ENCODE data around the gene ZRANB3.

ZRANB3 gene

DNA sequence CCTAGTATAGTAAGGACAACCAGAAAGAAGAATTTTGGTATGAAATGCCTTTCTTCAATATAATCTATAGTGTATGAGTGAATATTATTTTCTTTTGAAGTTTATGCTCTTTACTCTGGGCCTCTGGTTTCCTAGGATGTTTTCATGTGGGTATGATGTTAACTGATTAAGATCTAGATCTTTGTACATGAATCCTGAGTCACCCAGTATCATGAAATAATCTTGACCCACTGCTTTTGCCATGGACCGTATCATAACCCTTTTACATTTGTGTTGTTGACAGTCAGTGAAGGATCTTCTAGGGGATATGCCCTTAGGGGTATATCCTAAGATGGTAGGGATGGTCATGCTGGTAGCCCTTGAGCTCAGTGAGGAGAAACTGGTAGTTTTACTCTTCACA, 378.7 kb downstream of the ZRANB3 start:
- H3K36me3 ChIP-seq (replicated peaks; ENCODE audit: insufficient read depth, low read length) = no peaks in the 10 kb centered on the region; the same call in 1 of the 2 replicates

DNA sequence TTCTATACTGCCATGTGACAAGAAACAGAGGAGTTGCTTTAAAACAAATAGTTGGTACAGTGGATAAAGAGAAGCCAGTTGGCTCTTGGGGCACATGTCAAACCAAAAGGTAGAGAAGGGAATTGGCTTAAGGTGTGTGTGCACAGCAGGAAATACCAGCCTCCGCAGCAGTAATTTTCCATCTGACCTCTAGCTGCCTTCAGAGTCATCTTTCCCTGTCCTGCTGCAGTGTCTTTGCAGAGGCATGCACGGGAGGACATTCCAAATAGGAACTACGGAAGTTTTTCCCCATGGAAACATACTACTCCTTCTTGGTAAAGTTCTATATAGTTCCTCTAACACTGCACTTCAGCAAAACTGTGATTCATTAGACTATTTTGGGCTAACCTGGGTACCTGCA, 379.4 kb downstream of the ZRANB3 start:
- Histone ChIP-seq H3K79me2 (ENCODE audit: low read length) (no peaks in the 10 kb centered on the region), H2AFZ (ENCODE audit: low read length) (no peak overlapping the region), H3K27me3 (replicated peaks; ENCODE audit: insufficient read depth, low read length) (no peaks in the 10 kb centered on the region), H3K9me3 (replicated peaks; ENCODE audit: insufficient read depth, low read length) (no peaks in the 10 kb centered on the region), H3K9me2 (replicated peaks; ENCODE audit: insufficient read depth, low read length) (no peaks in the 10 kb centered on the region), H3K4me1 (ENCODE audit: low read length) (peaks cover 13% of the 10 kb centered on the region; the same call in 1 of the 2 replicates), H3K36me3 (replicated peaks; ENCODE audit: insufficient read depth, low read length) (no peaks in the 10 kb centered on the region; the same call in 1 of the 2 replicates), H4K20me1 (ENCODE audit: insufficient read depth, low read length) (no peaks in the 10 kb centered on the region), H3F3A (ENCODE audit: insufficient read depth, low read length) (no peaks in the 10 kb centered on the region), H3K4me2 (ENCODE audit: low read depth, low read length) (no peak overlapping the region), H3K9ac (ENCODE audit: low read length) (no peak overlapping the region), H3K27ac (ENCODE audit: low read length) (no peak overlapping the region), H3K4me3 (ENCODE audit: low read length) (no peak overlapping the region)
- TF ChIP-seq EZH2phosphoT487 (IDR thresholded peaks at IDR 0.05; ENCODE audit: low read length) (no peak), EZH2 (optimal IDR thresholded peaks at IDR 0.05; ENCODE audit: low read depth, low read length) (no peak)
- TF ChIP-seq, protein P1, sequence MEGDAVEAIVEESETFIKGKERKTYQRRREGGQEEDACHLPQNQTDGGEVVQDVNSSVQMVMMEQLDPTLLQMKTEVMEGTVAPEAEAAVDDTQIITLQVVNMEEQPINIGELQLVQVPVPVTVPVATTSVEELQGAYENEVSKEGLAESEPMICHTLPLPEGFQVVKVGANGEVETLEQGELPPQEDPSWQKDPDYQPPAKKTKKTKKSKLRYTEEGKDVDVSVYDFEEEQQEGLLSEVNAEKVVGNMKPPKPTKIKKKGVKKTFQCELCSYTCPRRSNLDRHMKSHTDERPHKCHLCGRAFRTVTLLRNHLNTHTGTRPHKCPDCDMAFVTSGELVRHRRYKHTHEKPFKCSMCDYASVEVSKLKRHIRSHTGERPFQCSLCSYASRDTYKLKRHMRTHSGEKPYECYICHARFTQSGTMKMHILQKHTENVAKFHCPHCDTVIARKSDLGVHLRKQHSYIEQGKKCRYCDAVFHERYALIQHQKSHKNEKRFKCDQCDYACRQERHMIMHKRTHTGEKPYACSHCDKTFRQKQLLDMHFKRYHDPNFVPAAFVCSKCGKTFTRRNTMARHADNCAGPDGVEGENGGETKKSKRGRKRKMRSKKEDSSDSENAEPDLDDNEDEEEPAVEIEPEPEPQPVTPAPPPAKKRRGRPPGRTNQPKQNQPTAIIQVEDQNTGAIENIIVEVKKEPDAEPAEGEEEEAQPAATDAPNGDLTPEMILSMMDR (IDR thresholded peaks at IDR 0.05; ENCODE audit: low read length) = no peak
- no peak for DNase-seq

More for the DNA sequence above, 378.7 kb downstream of the ZRANB3 start:
- Histone ChIP-seq H3K9me2 (replicated peaks; ENCODE audit: insufficient read depth, low read length) (no peaks in the 10 kb centered on the region), H3K9ac (ENCODE audit: low read length) (no peak overlapping the region), H3K79me2 (ENCODE audit: low read length) (no peaks in the 10 kb centered on the region), H3F3A (ENCODE audit: insufficient read depth, low read length) (no peaks in the 10 kb centered on the region), H3K27ac (ENCODE audit: low read length) (no peak overlapping the region), H3K4me2 (ENCODE audit: low read depth, low read length) (no peak overlapping the region), H4K20me1 (ENCODE audit: insufficient read depth, low read length) (no peaks in the 10 kb centered on the region), H3K9me3 (replicated peaks; ENCODE audit: insufficient read depth, low read length) (no peaks in the 10 kb centered on the region), H3K4me1 (ENCODE audit: low read length) (peaks cover 13% of the 10 kb centered on the region; the same call in 1 of the 2 replicates), H3K27me3 (replicated peaks; ENCODE audit: insufficient read depth, low read length) (no peaks in the 10 kb centered on the region), H3K4me3 (ENCODE audit: low read length) (no peak overlapping the region), H2AFZ (ENCODE audit: low read length) (no peak overlapping the region)
- TF ChIP-seq, protein P1 (IDR thresholded peaks at IDR 0.05; ENCODE audit: low read length) = no peak
- TF ChIP-seq EZH2phosphoT487 (IDR thresholded peaks at IDR 0.05; ENCODE audit: low read length) (no peak), EZH2 (optimal IDR thresholded peaks at IDR 0.05; ENCODE audit: low read depth, low read length) (no peak)
- DNase-seq = no peak

DNA sequence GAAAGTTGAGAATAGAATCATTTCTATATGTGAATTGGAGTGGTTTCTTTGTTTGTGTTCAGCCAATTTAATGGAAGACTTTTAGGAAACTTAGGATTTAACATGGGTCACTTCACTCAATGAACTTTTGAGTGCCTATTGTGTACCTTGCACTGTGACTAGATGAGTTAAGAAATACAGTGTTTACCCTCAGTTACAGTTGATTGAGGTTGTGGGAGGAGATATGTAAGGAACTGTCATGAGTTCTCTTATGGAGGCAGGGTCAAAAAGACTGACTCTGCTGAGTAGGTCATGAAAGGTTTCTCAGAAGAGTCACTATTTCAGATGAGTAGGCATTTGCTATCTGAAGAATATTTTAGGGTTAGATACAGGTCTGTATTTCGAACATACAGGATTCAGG, 380.3 kb downstream of the ZRANB3 start:
- Histone ChIP-seq H3K27ac (ENCODE audit: low read length) (no peak overlapping the region), H3K36me3 (replicated peaks; ENCODE audit: insufficient read depth, low read length) (no peaks in the 10 kb centered on the region)

More for the DNA sequence above, 380.3 kb downstream of the ZRANB3 start:
- no peaks in the 10 kb centered on the region for H3K79me2 ChIP-seq (ENCODE audit: low read length)
- DNase-seq = no peak
- no peaks in the 10 kb centered on the region for H4K20me1 ChIP-seq (ENCODE audit: insufficient read depth, low read length)
- no peak overlapping the region for H3K9ac ChIP-seq (ENCODE audit: low read length)
- no peak overlapping the region for H2AFZ ChIP-seq (ENCODE audit: low read length)
- no peaks in the 10 kb centered on the region for H3K27me3 ChIP-seq (replicated peaks; ENCODE audit: insufficient read depth, low read length)
- no peak overlapping the region for H3K4me3 ChIP-seq (ENCODE audit: low read length)
- H3K9me3 ChIP-seq (replicated peaks; ENCODE audit: insufficient read depth, low read length) = no peaks in the 10 kb centered on the region
- no peak overlapping the region for H3K4me2 ChIP-seq (ENCODE audit: low read depth, low read length)
- H3K4me1 ChIP-seq (ENCODE audit: low read length) = peaks cover 13% of the 10 kb centered on the region; the same call in 1 of the 2 replicates
- TF ChIP-seq, protein P1 (IDR thresholded peaks at IDR 0.05; ENCODE audit: low read length) = no peak
- no peak for TF ChIP-seq EZH2 (optimal IDR thresholded peaks at IDR 0.05; ENCODE audit: low read depth, low read length)
- TF ChIP-seq EZH2phosphoT487 (IDR thresholded peaks at IDR 0.05; ENCODE audit: low read length) = no peak
- H3K9me2 ChIP-seq (replicated peaks; ENCODE audit: insufficient read depth, low read length) = no peaks in the 10 kb centered on the region
- H3F3A ChIP-seq (ENCODE audit: insufficient read depth, low read length) = no peaks in the 10 kb centered on the region

All from MM.1S (cell line).